Renal pelvis (tissue), 4 donors: ENCODE measurements around the gene ZFP36L1. TPM values are rescaled to one million over a fixed set of nuclear protein-coding genes. Genes with fewer than 3 reads are reported as not detected.

Source experiments
- DNase-seq: peaks from one replicate; pipeline ENCODE4 v3.0.0-alpha.2; 2013
- polyA plus RNA-seq, 3 donors: library from polyadenylated mRNA; unstranded; fragments of 120-200 nt; gene quantifications; one replicate each; pipeline ENCODE4 v1.2.1, GENCODE V29; 2013; ENCODE audit not compliant: insufficient read length in 3 of 3

ZFP36L1 gene
- polyA plus RNA-seq, 3 donors, result 230 to 248 (median 235) TPM

- no peak for DNase-seq
These were observed 50.9 kb downstream of the ZFP36L1 start for GRCh38 chr14:68741839-68742470.

GRCh38 chr14:68741477-68741791 is 51.4 kb downstream of the ZFP36L1 start:
- no peak for DNase-seq

- DNase-seq, result no peak
These were observed 51.9 kb downstream of the ZFP36L1 start for GRCh38 chr14:68740788-68741476.

GRCh38 chr14:68739701-68740100 is 53.2 kb downstream of the ZFP36L1 start:
- DNase-seq, result no peak

GRCh38 chr14:68738559-68738958 is 54.3 kb downstream of the ZFP36L1 start:
- DNase-seq, result no peak

Other genes with a start within 250 kb of the ZFP36L1 start
- 10 to 100 TPM; 63.0 to 77.9 (median 74.1) TPM for gene ACTN1, start 186.2 kb upstream of the ZFP36L1 start, polyA plus RNA-seq